K562 (cell line): ENCODE results near the gene IMMP2L. TPM values are rescaled to one million over a fixed set of nuclear protein-coding genes. Genes with fewer than 3 reads are reported as not detected.

Experiments
- ATAC-seq: fragments of 200-7000 bp; cut with Tn5 transposase; 3 replicates; pipeline ENCODE4 v1.9.1; 2020; ENCODE audit warnings: moderate library complexity
- BruUV-seq: library from RNA; stranded (reverse); fragments of 400-500 nt; replicated peaks from 2 replicates; lab custom pipeline; 2021; lab: Mats Ljungman, UMichigan
- CTCF ChIA-PET: fragments of 300-600 bp; formaldehyde crosslinking; extraction: SDS; loops from one replicate; lab custom pipeline; 2021; ENCODE audit warnings: low intra/inter-chr PET ratio; lab: Yijun Ruan, JAX
- POLR2A ChIA-PET: fragments of 300-600, 350-650 bp; sonication (Branson Sonifier 250); formaldehyde crosslinking; extraction: SDS; loops from one replicate; lab custom pipeline; 2021; ENCODE audit warnings: antibody characterized with exemption, inconsistent platforms; lab: Yijun Ruan, JAX
- DNase-seq, 4 experiments: peaks; one replicate each; pipeline versions ENCODE4 v3.0.0 to v3.0.0-alpha.2; 2011 to 2018; ENCODE audit warnings: low spot score in 3 of 4, mixed read lengths in 3 of 4; ENCODE audit errors: extremely low read depth in 1 of 4
- FAIRE-seq: peaks from 2 replicates; lab custom pipeline; 2011; peaks lifted over from hg19 to GRCh38; lab: Jason Lieb, UNC
- H2AFZ ChIP-seq: 2 replicates; pipeline ENCODE4 v1.6.0; 2011; ENCODE audit warnings: low read depth, low read length, control low read depth, inconsistent platforms
- H3K27ac ChIP-seq: fragments of 200-600 bp; 3 replicates; pipeline ENCODE4 v1.8.0; 2011; ENCODE audit warnings: low read depth, mild to moderate bottlenecking, control low read depth, inconsistent platforms, low read length, moderate library complexity, mixed read lengths; ENCODE audit errors: extremely low read depth
- H3K27me3 ChIP-seq, 2 experiments: fragments of 300-600 bp in 1 of 2; 2 replicates in 1 of 2; 3 replicates in 1 of 2; pipeline versions ENCODE4 v1.6.0 to v1.8.0; 2011; ENCODE audit warnings: inconsistent platforms in 2 of 2, low read length in 2 of 2, mild to moderate bottlenecking in 1 of 2, mixed read lengths in 1 of 2, moderate library complexity in 1 of 2; ENCODE audit not compliant: control insufficient read depth in 2 of 2, insufficient read depth in 2 of 2
- H3K36me3 ChIP-seq: fragments of 300-600 bp; 3 replicates; pipeline ENCODE4 v1.8.0; 2011; ENCODE audit warnings: mild to moderate bottlenecking, low read length, inconsistent platforms; ENCODE audit not compliant: control insufficient read depth, insufficient read depth
- H3K4me1 ChIP-seq, 2 experiments: fragments of 200-600 bp in 1 of 2; replicated peaks in 1 of 2; 2 replicates in 1 of 2; 3 replicates in 1 of 2; pipeline versions ENCODE4 v1.5.1 to v1.8.0; 2011; ENCODE audit warnings: inconsistent platforms in 2 of 2, low read length in 2 of 2, mild to moderate bottlenecking in 1 of 2, mixed read lengths in 1 of 2, moderate library complexity in 1 of 2; ENCODE audit not compliant: control insufficient read depth in 2 of 2, insufficient read depth in 2 of 2
- H3K4me2 ChIP-seq: 2 replicates; pipeline ENCODE4 v1.6.1; 2011; ENCODE audit warnings: low read length, control low read depth, inconsistent platforms, mixed read lengths; ENCODE audit not compliant: insufficient read depth
- H3K4me3 ChIP-seq: fragments of 200-600 bp; sonication (generic), shearing (Covaris generic); 2 replicates; pipeline ENCODE4 v1.5.1; 2016; ENCODE audit warnings: control low read depth, inconsistent platforms
- H3K79me2 ChIP-seq: fragments of 200-600 bp; 3 replicates; pipeline ENCODE4 v1.8.0; 2011; ENCODE audit warnings: low read length, inconsistent platforms; ENCODE audit not compliant: control insufficient read depth, insufficient read depth
- H3K9ac ChIP-seq, 2 experiments: 2 replicates each; pipeline versions ENCODE4 v1.6.0 to v1.6.1; 2011; ENCODE audit warnings: low read depth in 2 of 2, low read length in 2 of 2, control low read depth in 1 of 2, inconsistent platforms in 1 of 2, mild to moderate bottlenecking in 1 of 2, mixed read lengths in 1 of 2; ENCODE audit not compliant: insufficient read depth in 1 of 2
- H3K9me1 ChIP-seq: one replicate; pipeline ENCODE4 v1.6.0; 2011; ENCODE audit warnings: inconsistent platforms, mild to moderate bottlenecking, low read length, moderate library complexity; ENCODE audit not compliant: control insufficient read depth, insufficient read depth
- H3K9me3 ChIP-seq: replicated peaks from 2 replicates; pipeline ENCODE4 v1.5.1; 2011; ENCODE audit warnings: low read depth, low read length, inconsistent platforms; ENCODE audit not compliant: control insufficient read depth, insufficient read depth
- H4K20me1 ChIP-seq: replicated peaks from 2 replicates; pipeline ENCODE4 v1.6.1; 2011; ENCODE audit warnings: low read length, inconsistent platforms, mixed read lengths; ENCODE audit not compliant: control insufficient read depth, insufficient read depth
- CBX8 ChIP-seq: fragments of 200-600 bp; sonication (generic); IDR thresholded peaks from 2 replicates; pipeline ENCODE4 v1.6.1; 2012; ENCODE audit warnings: borderline replicate concordance, mixed run types, low read depth, mild to moderate bottlenecking, moderate library complexity, mixed read lengths, low read length, control low read depth, inconsistent platforms; ENCODE audit not compliant: poor library complexity, severe bottlenecking; ENCODE audit errors: extremely low read depth
- ETV6 ChIP-seq, 3 experiments: fragments of 150-350 bp in 1 of 3; sonication (generic) in 1 of 3; formaldehyde crosslinking in 1 of 3; IDR thresholded peaks; 2 replicates each; pipeline versions ENCODE4 v1.6.1 to v1.8.0; 2014 to 2022; ENCODE audit warnings: borderline replicate concordance in 2 of 3, low read depth in 2 of 3, antibody characterized with exemption in 1 of 3, low read length in 1 of 3, mild to moderate bottlenecking in 1 of 3, missing genetic modification reagents in 1 of 3
- GABPA ChIP-seq: fragments of 200-800 bp; sonication (Bioruptor generic); conservative IDR thresholded peaks from 2 replicates; pipeline ENCODE4 v1.6.1; 2016; ENCODE audit warnings: low read depth, missing genetic modification characterization, missing compliant biosample characterization
- HOXB6 ChIP-seq: fragments of 250-450 bp; sonication (Bioruptor Pico); IDR thresholded peaks from 2 replicates; pipeline ENCODE4 v1.5.1; 2022; ENCODE audit warnings: mild to moderate bottlenecking, borderline replicate concordance
- RFX5 ChIP-seq: IDR thresholded peaks from 2 replicates; pipeline ENCODE4 v1.6.1; 2011; ENCODE audit warnings: low read depth, mild to moderate bottlenecking, improper control_type of control experiment, low read length
- RHOXF2B ChIP-seq: fragments of 250-450 bp; sonication (Bioruptor Pico); conservative IDR thresholded peaks from 2 replicates; pipeline ENCODE4 v1.5.1; 2021
- SAP30 ChIP-seq: fragments of 200-600 bp; sonication (generic); IDR thresholded peaks from 2 replicates; pipeline ENCODE4 v1.6.1; 2012; ENCODE audit warnings: borderline replicate concordance, low read depth, mild to moderate bottlenecking, moderate library complexity, low read length, control low read depth, inconsistent platforms; ENCODE audit not compliant: insufficient read depth, poor library complexity, severe bottlenecking
- SMAD3 ChIP-seq: fragments of 450-650 bp; formaldehyde crosslinking; conservative IDR thresholded peaks from 2 replicates; pipeline ENCODE4 v1.4.0; 2020; ENCODE audit warnings: mild to moderate bottlenecking
- SRSF9 ChIP-seq: fragments of 200-400 bp; formaldehyde crosslinking; IDR thresholded peaks from 2 replicates; pipeline ENCODE4 v1.6.1; 2017; ENCODE audit warnings: low read depth, low read length, borderline replicate concordance
- ZC3H11A ChIP-seq: IDR thresholded peaks from 2 replicates; pipeline ENCODE4 v1.6.1; 2012; ENCODE audit warnings: low read depth, low read length, improper control_type of control experiment
- ZFP36 ChIP-seq: fragments of 150-350 bp; IDR thresholded peaks from 2 replicates; pipeline ENCODE4 v1.6.1; 2018; ENCODE audit warnings: low read length, low read depth; ENCODE audit not compliant: partially characterized antibody
- ZNF12 ChIP-seq: sonication (generic); formaldehyde crosslinking; IDR thresholded peaks from 2 replicates; pipeline ENCODE4 v1.4.0; 2020; ENCODE audit warnings: mild to moderate bottlenecking, missing genetic modification reagents
- ZNF282 ChIP-seq: sonication (generic); formaldehyde crosslinking; IDR thresholded peaks from 2 replicates; pipeline ENCODE4 v1.8.1; 2023; ENCODE audit warnings: missing genetic modification reagents
- ZNF408 ChIP-seq: fragments of 250-450 bp; sonication (Bioruptor Pico); IDR thresholded peaks from 2 replicates; pipeline ENCODE4 v1.4.0; 2020; ENCODE audit warnings: low read depth, mild to moderate bottlenecking, moderate library complexity
- ZNF431 ChIP-seq: sonication (generic); formaldehyde crosslinking; IDR thresholded peaks from 2 replicates; pipeline ENCODE4 v1.8.0; 2022; ENCODE audit warnings: mild to moderate bottlenecking, missing genetic modification reagents
- ZNF780A ChIP-seq: fragments of 250-450 bp; sonication (Bioruptor Pico); IDR thresholded peaks from 2 replicates; pipeline ENCODE4 v1.5.0; 2021; ENCODE audit warnings: mild to moderate bottlenecking
- WGBS: fragments of 100-300 bp; shearing (Covaris generic); methylation state at CpG from one replicate; pipeline ENCODE4 v1.1.6; 2016; ENCODE audit warnings: low coverage, mixed read lengths; ENCODE audit not compliant: insufficient coverage; ENCODE audit errors: missing lambda C conversion rate; 5-methylcytosine and 5-hydroxymethylcytosine counted together
- in situ Hi-C: fragments of 300-500 bp; cut with MboI; formaldehyde crosslinking; loops from 4 replicates; pipeline ENCODE4 v1.15.0; 2018; ENCODE audit warnings: inconsistent platforms, mixed read lengths
- intact Hi-C: fragments of 100-400 bp; cut with micrococcal nuclease; formaldehyde crosslinking; loops from 2 replicates; pipeline ENCODE4 v1.14.2; 2022
- polyA plus RNA-seq, 8 experiments: library from polyadenylated mRNA; depleted of rRNA in 4 of 8; stranded (reverse) in 5 of 8; unstranded in 3 of 8; fragments of >200 nt; fragmentation: Nextera tagmentation in 2 of 8; fragmentation: Illumina TruSeq in 1 of 8; extraction: Ambion mirVana in 2 of 8; extraction: Trizol in 1 of 8; gene quantifications; 2 replicates each; pipeline versions ENCODE4 v1.2.1 to v1.2.3, GENCODE V29; 2011 to 2014; ENCODE audit warnings: inconsistent platforms in 1 of 8, missing spikeins in 1 of 8
- total RNA-seq, 7 experiments: library from RNA; depleted of rRNA in 6 of 7; stranded (reverse); fragments of >200 nt in 6 of 7; fragmentation: Illumina TruSeq in 2 of 7; extraction: Trizol in 2 of 7; gene quantifications; 2 replicates each; pipeline versions ENCODE4 v1.2.1 to v1.2.3, GENCODE V29; 2011 to 2021; ENCODE audit warnings: low replicate concordance in 1 of 7
- TF ChIP-seq, protein P1 (sequence below), 2 experiments: fragments of 450-650 bp in 1 of 2; sonication (generic) in 1 of 2; formaldehyde crosslinking; conservative IDR thresholded peaks; 2 replicates each; pipeline versions ENCODE4 v1.4.0 to v1.8.1; 2020 to 2022; ENCODE audit warnings: mild to moderate bottlenecking in 1 of 2, missing genetic modification reagents in 1 of 2

The IMMP2L gene
- total and polyA plus RNA-seq, 9 of the 15 experiments (the other 6 are each of a cell fraction or from before 2014, with no cell fraction given), result 29.7 to 116 (median 53.0) TPM

DNA sequence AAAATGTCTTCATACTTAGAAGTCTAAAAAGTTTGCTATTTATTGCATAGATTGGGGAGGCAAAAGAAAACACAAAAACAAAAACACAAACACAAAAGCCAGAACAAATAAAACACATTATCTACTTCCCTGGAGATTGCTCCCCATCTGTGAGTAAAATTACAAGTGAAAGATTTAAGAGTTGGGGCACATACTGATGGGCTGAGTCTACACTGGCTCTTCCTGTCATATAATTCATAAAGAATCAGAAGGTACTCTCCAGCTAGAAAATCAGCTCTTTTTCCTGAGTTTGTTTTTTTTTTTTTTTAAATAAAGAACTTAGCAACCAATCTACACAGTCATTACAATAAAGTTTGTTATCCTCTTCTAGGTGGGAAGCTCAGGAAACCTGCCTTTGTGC, 663.8 kb downstream of the IMMP2L start:
- H3K4me1 ChIP-seq, result no peaks in the 10 kb centered on the region
- H3K4me3 ChIP-seq, result no peak overlapping the region
- intact Hi-C loops, result no loop called here
- H3K4me2 ChIP-seq, result no peak overlapping the region
- CTCF ChIA-PET, result no interaction called here
- no peaks in the 10 kb centered on the region for H4K20me1 ChIP-seq
- H3K27ac ChIP-seq, result no peak overlapping the region
- in situ Hi-C loops, result no loop called here
- no peaks in the 10 kb centered on the region for H3K36me3 ChIP-seq
- TF ChIP-seq ZNF12 (CRISPR knock-in tag), result no peak
- TF ChIP-seq ZC3H11A, result no peak
- TF ChIP-seq ZNF408 (CRISPR knock-in tag), result no peak
- TF ChIP-seq RHOXF2B (CRISPR knock-in tag), result no peak
- TF ChIP-seq, all 486 proteins: peak for 0
- DNase-seq (no peak), ATAC-seq (no peak), FAIRE-seq (no peak)
- BruUV-seq, result no TSS peak
- Histone ChIP-seq H3K27me3 (no peaks in the 10 kb centered on the region), H2AFZ (no peak overlapping the region), H3K9me3 (no peaks in the 10 kb centered on the region), H3K9ac (no peak overlapping the region), H3K79me2 (no peaks in the 10 kb centered on the region), H3K9me1 (no peaks in the 10 kb centered on the region)
- POLR2A ChIA-PET, result interaction anchor here (0.6 kb wide), 1 partner anchor 62 kb away, joined by 3 read pairs; no protein-coding TSS in a partner anchor

GRCh38 chr7:110897538-110897937, 664.8 kb downstream of the IMMP2L start:
- DNase-seq, result no peak
- no TSS peak for BruUV-seq
- Histone ChIP-seq H3K27ac (no peak overlapping the region), H3K36me3 (no peaks in the 10 kb centered on the region), H3K4me3 (no peak overlapping the region), H3K27me3 (no peaks in the 10 kb centered on the region), H3K4me2 (no peak overlapping the region), H4K20me1 (no peaks in the 10 kb centered on the region), H3K4me1 (no peaks in the 10 kb centered on the region), H3K79me2 (no peaks in the 10 kb centered on the region), H3K9me3 (no peaks in the 10 kb centered on the region), H3K9ac (no peak overlapping the region), H3K9me1 (no peaks in the 10 kb centered on the region), H2AFZ (no peak overlapping the region)
- no peak for ATAC-seq
- ChIA-PET CTCF (no interaction called here), POLR2A (no interaction called here)
- intact Hi-C loops, result no loop called here
- in situ Hi-C loops, result no loop called here
- WGBS, result 0% methylated on average over 1 of the region's 1 CpG
- no peak for FAIRE-seq
- TF ChIP-seq SAP30 (no peak), SRSF9 (no peak), ZFP36 (no peak), ZNF431 (CRISPR knock-in tag) (no peak), ZNF282 (no peak), RFX5 (no peak), SMAD3 (no peak), CBX8 (no peak), GABPA (tag) (no peak), HOXB6 (no peak), ETV6 (IDR thresholded peaks at IDR 0.05; ENCODE audit: borderline replicate concordance in 1 of 2, low read depth in 2 of 2, low read length in 1 of 2) (no peak), ETV6 (CRISPR knock-in tag; IDR thresholded peaks at IDR 0.05; ENCODE audit: borderline replicate concordance) (no peak), ZNF780A (no peak)
- TF ChIP-seq, protein P1, sequence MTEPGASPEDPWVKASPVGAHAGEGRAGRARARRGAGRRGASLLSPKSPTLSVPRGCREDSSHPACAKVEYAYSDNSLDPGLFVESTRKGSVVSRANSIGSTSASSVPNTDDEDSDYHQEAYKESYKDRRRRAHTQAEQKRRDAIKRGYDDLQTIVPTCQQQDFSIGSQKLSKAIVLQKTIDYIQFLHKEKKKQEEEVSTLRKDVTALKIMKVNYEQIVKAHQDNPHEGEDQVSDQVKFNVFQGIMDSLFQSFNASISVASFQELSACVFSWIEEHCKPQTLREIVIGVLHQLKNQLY (CRISPR knock-in tag; conservative IDR thresholded peaks at IDR 0.05), result no peak
